ENCODE data around the gene TEX22. TPM values are rescaled to one million over a fixed set of nuclear protein-coding genes. Genes with fewer than 3 reads are reported as not detected.

TEX22 gene
- total RNA-seq, 1 donor from 2014 or later: not detected

- no peak for DNase-seq (ENCODE audit: low spot score)
Measured at GRCh38 chr14:105455086-105455640, 56.8 kb downstream of the TEX22 start.

- DNase-seq (ENCODE audit: low spot score): no peak
Measured at GRCh38 chr14:105455766-105456660, 57.7 kb downstream of the TEX22 start.

DNA sequence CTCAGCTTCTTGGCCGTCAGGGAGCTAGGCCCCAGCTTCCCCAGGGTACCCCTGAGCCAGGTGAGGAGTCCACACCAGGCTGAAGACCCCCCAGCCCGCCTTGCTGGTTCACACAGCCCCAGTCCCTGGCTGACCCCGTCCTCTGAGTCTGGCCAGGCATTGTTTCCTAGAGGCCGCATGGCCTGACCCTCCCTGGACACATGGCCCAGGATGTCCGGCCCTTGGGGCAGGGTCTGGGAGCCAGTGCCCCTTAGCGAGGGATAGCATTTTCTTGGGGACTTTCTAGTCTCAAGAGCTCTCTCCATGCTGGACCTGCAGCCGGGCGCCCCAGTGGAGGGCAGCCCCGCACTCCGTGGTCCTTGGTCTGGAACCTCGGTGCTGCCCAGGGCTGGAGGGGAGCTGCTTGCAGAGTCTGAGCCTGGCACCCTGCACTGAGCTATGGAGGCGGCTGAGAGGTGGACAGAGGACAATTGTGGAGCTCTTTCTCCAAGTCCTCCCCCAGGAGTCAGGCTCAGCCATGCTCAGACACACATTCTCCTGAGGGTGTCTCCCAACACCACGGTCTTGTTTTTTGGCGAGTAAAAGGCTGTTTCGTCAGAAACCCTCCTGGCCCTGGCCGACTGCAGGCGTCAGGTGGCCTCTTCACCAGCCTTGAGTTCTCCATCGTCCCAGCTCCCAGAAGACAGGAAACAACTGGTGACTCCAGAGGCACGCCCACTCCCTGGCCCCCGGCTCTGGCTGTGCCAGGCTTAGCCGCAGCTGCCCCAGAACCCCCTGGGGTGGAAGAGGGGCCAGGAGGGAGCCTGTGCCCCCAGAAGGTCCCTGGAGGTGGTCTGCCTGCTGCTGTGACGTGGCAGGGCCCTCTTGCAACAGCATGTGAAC lies 58.6 kb downstream of the TEX22 start:
- DNase-seq (ENCODE audit: low spot score): no peak

GRCh38 chr14:105458010-105458409 lies 59.7 kb downstream of the TEX22 start:
- DNase-seq (ENCODE audit: low spot score): no peak

DNA sequence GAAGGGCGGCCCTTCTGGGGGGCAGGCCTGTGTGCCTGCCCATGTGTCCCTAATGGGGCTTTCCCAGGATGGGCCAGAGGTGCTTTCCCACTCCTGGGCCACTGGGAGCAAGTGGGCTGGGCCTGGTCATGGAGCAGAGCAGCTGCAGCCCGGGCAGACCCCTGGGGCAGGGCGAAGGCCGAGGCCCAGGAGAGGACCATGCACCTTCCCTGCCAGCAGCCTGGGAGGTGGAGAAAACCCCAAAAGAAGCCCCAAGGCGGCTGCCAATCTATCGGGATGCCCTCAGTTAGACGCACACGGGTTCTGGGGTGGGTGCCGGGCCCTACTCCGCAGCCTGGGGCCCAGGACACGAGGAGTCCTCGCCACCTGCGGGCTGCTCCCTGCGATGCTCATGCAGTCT lies 60.2 kb downstream of the TEX22 start:
- DNase-seq (ENCODE audit: low spot score): no peak

GRCh38 chr14:105460116-105460515 lies 61.8 kb downstream of the TEX22 start:
- no peak for DNase-seq (ENCODE audit: low spot score)

DNA sequence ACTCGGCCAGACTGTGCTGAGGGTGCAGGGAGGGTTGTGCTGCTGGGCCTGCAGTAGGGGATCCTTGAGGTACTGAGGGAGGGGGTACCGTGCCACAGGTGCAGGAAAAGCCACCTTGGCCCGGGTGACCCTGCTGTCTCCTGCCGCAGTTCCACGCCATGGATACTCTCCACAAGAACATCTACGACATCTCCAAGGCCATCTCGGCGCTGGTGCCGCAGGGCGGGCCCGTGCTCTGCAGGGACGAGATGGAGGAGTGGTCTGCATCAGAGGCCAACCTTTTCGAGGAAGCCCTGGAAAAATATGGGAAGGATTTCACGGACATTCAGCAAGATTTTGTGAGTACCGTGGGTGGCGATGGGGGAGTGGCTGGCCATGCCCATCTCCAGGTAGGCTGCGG lies 62.3 kb downstream of the TEX22 start:
- DNase-seq (ENCODE audit: low spot score): no peak

DNA sequence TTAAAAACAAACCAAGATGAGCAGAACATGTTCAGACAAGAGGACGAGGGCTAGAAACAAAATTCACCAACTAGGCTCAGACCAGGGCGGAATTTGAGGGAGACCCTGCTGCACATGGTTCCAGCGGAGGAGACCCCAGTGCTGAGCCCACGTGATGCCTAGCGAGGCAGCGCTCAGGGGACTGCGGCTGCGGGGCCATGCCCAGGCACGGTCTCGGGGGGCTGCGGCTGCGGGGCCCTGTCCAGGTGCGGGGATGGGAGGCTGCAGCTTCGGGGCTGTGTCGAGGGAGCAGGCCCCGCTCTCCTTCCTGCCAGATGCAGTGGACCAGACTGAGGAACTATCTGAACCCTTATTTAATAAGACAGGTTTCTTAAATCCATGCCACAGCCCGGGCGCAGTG lies 63.6 kb downstream of the TEX22 start:
- no peak for DNase-seq (ENCODE audit: low spot score)

Other genes starting within 250 kb of the TEX22 start
- gene JAG2, start 229.8 kb upstream of the TEX22 start, total RNA-seq: 25.1 TPM
- 28.3 TPM for gene NUDT14, start 217.2 kb upstream of the TEX22 start, total RNA-seq
- gene BTBD6, start 150.0 kb upstream of the TEX22 start, total RNA-seq: 89.7 TPM
- gene BRF1, start 97.5 kb upstream of the TEX22 start, total RNA-seq: 34.9 TPM
- gene PACS2, start 83.8 kb upstream of the TEX22 start, total RNA-seq: 84.3 TPM
- gene MTA1, start 21.3 kb downstream of the TEX22 start, total RNA-seq: 87.1 TPM
- 82.8 TPM for gene CRIP2, start 76.3 kb downstream of the TEX22 start, total RNA-seq
- gene CRIP1, start 88.3 kb downstream of the TEX22 start, total RNA-seq: 64.8 TPM
- gene TEDC1, start 92.7 kb downstream of the TEX22 start, total RNA-seq: 22.7 TPM
- gene TMEM121, start 128.0 kb downstream of the TEX22 start, total RNA-seq: 2.1 TPM

All from mesenteric fat pad (tissue), 1 donor.